HEK293 (cell line): Measurements from ENCODE around the gene WDR11.

Experiments
- GLIS2 ChIP-seq: fragments of 450-650 bp; formaldehyde crosslinking; IDR thresholded peaks from 2 replicates; pipeline ENCODE4 v1.5.1; 2016; ENCODE audit warnings: missing biosample characterization, missing genetic modification characterization
- KLF1 ChIP-seq: fragments of 450-650 bp; formaldehyde crosslinking; IDR thresholded peaks from 2 replicates; pipeline ENCODE4 v1.5.1; 2016; ENCODE audit warnings: missing biosample characterization, missing genetic modification characterization
- KLF9 ChIP-seq: fragments of 450-650 bp; formaldehyde crosslinking; IDR thresholded peaks from 2 replicates; pipeline ENCODE4 v1.5.1; 2016; ENCODE audit warnings: missing biosample characterization, missing genetic modification characterization, low read depth
- OSR2 ChIP-seq: fragments of 450-650 bp; formaldehyde crosslinking; IDR thresholded peaks from 2 replicates; pipeline ENCODE4 v1.5.1; 2016; ENCODE audit warnings: missing biosample characterization, missing genetic modification characterization
- REPIN1 ChIP-seq: fragments of 450-650 bp; formaldehyde crosslinking; IDR thresholded peaks from 2 replicates; pipeline ENCODE4 v1.5.1; 2017; ENCODE audit warnings: missing biosample characterization, missing genetic modification characterization, low read depth
- SCRT2 ChIP-seq: fragments of 450-650 bp; formaldehyde crosslinking; IDR thresholded peaks from 2 replicates; pipeline ENCODE4 v1.5.1; 2016; ENCODE audit warnings: missing biosample characterization, missing genetic modification characterization
- ZFP37 ChIP-seq: fragments of 450-650 bp; formaldehyde crosslinking; IDR thresholded peaks from 2 replicates; pipeline ENCODE4 v1.5.1; 2016; ENCODE audit warnings: missing biosample characterization, missing genetic modification characterization
- ZNF248 ChIP-seq: fragments of 450-650 bp; formaldehyde crosslinking; IDR thresholded peaks from 2 replicates; pipeline ENCODE4 v1.5.1; 2017; ENCODE audit warnings: missing biosample characterization, missing genetic modification characterization
- ZNF510 ChIP-seq: fragments of 450-650 bp; formaldehyde crosslinking; IDR thresholded peaks from 2 replicates; pipeline ENCODE4 v1.5.1; 2018; ENCODE audit warnings: mild to moderate bottlenecking, missing genetic modification characterization, missing biosample characterization; ENCODE audit not compliant: insufficient replicate concordance
- ZNF610 ChIP-seq: fragments of 450-650 bp; formaldehyde crosslinking; IDR thresholded peaks from 2 replicates; pipeline ENCODE4 v1.5.1; 2016; ENCODE audit warnings: missing biosample characterization, missing genetic modification characterization, borderline replicate concordance
- ZNF621 ChIP-seq: fragments of 450-650 bp; formaldehyde crosslinking; IDR thresholded peaks from 2 replicates; pipeline ENCODE4 v1.5.1; 2017; ENCODE audit warnings: missing biosample characterization, missing genetic modification characterization
- ZNF660 ChIP-seq: fragments of 450-650 bp; IDR thresholded peaks from 2 replicates; pipeline ENCODE4 v1.5.1; 2018; ENCODE audit warnings: missing biosample characterization, mild to moderate bottlenecking, missing genetic modification characterization
- ZNF677 ChIP-seq: fragments of 450-650 bp; IDR thresholded peaks from 2 replicates; pipeline ENCODE4 v1.5.0; 2018; ENCODE audit warnings: missing biosample characterization, mild to moderate bottlenecking, missing genetic modification characterization, moderate library complexity
- ZSCAN23 ChIP-seq: fragments of 450-650 bp; formaldehyde crosslinking; IDR thresholded peaks from 2 replicates; pipeline ENCODE4 v1.5.1; 2016; ENCODE audit warnings: missing biosample characterization, missing genetic modification characterization
- ZXDB ChIP-seq: fragments of 450-650 bp; formaldehyde crosslinking; IDR thresholded peaks from 2 replicates; pipeline ENCODE4 v1.5.1; 2016; ENCODE audit warnings: missing biosample characterization, missing genetic modification characterization
- TF ChIP-seq, protein P1 (sequence below): fragments of 450-650 bp; formaldehyde crosslinking; IDR thresholded peaks from 2 replicates; pipeline ENCODE4 v1.5.1; 2017; ENCODE audit warnings: missing biosample characterization, missing genetic modification characterization
- TF ChIP-seq, protein P2 (sequence below): fragments of 450-650 bp; formaldehyde crosslinking; conservative IDR thresholded peaks from 2 replicates; pipeline ENCODE4 v1.5.1; 2016; ENCODE audit warnings: low read depth, missing biosample characterization, missing genetic modification characterization
- TF ChIP-seq, protein P3 (sequence below): fragments of 450-650 bp; formaldehyde crosslinking; IDR thresholded peaks from 2 replicates; pipeline ENCODE4 v1.5.1; 2016; ENCODE audit warnings: missing biosample characterization, missing genetic modification characterization
- TF ChIP-seq, protein P4 (sequence below): fragments of 450-650 bp; formaldehyde crosslinking; IDR thresholded peaks from 2 replicates; pipeline ENCODE4; 2016; ENCODE audit warnings: missing biosample characterization, missing genetic modification characterization
- TF ChIP-seq, protein P5 (sequence below): sonication (generic); formaldehyde crosslinking; IDR thresholded peaks from 2 replicates; pipeline ENCODE4 v1.8.1; 2022; ENCODE audit warnings: mild to moderate bottlenecking, moderate library complexity, missing genetic modification reagents
- TF ChIP-seq, protein P6 (sequence below): fragments of 450-650 bp; formaldehyde crosslinking; IDR thresholded peaks from 2 replicates; pipeline ENCODE4 v1.5.1; 2016; ENCODE audit warnings: missing biosample characterization, missing genetic modification characterization
- TF ChIP-seq, protein P7 (sequence below): fragments of 450-650 bp; IDR thresholded peaks from 2 replicates; pipeline ENCODE4 v1.5.1; 2018; ENCODE audit warnings: missing biosample characterization, mild to moderate bottlenecking, missing genetic modification characterization
- TF ChIP-seq, protein P8 (sequence below): fragments of 450-650 bp; formaldehyde crosslinking; IDR thresholded peaks from 2 replicates; pipeline ENCODE4 v1.5.1; 2017; ENCODE audit warnings: missing biosample characterization, missing genetic modification characterization

Gene WDR11

DNA sequence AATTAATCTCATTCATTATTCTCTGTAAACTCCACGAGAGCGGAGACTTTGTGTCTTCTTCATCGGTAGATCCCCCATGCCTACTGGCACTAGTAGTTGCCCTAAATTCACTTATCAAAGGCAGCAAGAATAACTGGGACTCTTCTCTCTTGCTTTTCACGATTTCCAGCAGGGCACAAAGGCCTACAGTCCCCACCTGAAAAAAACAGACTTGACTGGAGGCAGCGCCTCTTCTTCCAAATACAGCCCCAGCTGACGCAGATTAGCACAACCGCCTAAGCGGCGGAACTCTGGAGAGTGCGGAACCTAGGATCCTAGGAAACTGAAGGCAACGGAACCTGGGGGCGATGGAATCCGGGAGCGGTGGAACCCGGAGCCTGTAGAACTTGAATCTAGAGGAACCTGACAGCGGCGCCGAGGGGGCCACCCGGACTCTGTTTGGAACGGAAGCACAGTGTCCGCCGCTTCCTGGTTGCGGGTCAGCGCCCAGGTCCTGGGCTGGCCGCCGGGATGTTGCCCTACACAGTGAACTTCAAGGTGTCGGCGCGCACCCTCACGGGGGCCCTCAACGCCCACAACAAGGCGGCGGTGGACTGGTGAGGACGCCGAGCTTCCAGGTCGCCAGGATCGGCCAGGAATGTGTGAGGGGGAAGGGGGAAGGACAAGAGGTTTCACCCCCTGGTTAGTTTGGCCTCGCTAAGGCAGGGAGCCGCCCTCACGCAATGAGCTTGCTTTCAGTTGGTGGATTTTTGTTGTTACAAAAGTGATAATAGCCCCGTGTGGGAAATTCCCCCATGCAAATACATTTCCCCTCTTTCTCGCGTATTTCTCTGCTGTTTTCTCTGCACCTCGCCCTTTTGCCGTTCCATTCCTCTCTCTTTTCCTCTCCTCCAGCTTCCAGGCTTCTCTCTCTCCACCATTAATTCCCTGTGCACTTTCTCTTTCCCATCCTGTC, at the start of gene WDR11 (continued):
- peak; percentile 99 for TF ChIP-seq ZNF660
- TF ChIP-seq, protein P1, sequence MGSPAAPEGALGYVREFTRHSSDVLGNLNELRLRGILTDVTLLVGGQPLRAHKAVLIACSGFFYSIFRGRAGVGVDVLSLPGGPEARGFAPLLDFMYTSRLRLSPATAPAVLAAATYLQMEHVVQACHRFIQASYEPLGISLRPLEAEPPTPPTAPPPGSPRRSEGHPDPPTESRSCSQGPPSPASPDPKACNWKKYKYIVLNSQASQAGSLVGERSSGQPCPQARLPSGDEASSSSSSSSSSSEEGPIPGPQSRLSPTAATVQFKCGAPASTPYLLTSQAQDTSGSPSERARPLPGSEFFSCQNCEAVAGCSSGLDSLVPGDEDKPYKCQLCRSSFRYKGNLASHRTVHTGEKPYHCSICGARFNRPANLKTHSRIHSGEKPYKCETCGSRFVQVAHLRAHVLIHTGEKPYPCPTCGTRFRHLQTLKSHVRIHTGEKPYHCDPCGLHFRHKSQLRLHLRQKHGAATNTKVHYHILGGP (tag by site-specific recombination), result no peak
- TF ChIP-seq ZXDB (tag by site-specific recombination), result peak; percentile 98
- TF ChIP-seq, protein P2, sequence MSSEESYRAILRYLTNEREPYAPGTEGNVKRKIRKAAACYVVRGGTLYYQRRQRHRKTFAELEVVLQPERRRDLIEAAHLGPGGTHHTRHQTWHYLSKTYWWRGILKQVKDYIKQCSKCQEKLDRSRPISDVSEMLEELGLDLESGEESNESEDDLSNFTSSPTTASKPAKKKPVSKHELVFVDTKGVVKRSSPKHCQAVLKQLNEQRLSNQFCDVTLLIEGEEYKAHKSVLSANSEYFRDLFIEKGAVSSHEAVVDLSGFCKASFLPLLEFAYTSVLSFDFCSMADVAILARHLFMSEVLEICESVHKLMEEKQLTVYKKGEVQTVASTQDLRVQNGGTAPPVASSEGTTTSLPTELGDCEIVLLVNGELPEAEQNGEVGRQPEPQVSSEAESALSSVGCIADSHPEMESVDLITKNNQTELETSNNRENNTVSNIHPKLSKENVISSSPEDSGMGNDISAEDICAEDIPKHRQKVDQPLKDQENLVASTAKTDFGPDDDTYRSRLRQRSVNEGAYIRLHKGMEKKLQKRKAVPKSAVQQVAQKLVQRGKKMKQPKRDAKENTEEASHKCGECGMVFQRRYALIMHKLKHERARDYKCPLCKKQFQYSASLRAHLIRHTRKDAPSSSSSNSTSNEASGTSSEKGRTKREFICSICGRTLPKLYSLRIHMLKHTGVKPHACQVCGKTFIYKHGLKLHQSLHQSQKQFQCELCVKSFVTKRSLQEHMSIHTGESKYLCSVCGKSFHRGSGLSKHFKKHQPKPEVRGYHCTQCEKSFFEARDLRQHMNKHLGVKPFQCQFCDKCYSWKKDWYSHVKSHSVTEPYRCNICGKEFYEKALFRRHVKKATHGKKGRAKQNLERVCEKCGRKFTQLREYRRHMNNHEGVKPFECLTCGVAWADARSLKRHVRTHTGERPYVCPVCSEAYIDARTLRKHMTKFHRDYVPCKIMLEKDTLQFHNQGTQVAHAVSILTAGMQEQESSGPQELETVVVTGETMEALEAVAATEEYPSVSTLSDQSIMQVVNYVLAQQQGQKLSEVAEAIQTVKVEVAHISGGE, result peak; percentile 99
- TF ChIP-seq, protein P3, sequence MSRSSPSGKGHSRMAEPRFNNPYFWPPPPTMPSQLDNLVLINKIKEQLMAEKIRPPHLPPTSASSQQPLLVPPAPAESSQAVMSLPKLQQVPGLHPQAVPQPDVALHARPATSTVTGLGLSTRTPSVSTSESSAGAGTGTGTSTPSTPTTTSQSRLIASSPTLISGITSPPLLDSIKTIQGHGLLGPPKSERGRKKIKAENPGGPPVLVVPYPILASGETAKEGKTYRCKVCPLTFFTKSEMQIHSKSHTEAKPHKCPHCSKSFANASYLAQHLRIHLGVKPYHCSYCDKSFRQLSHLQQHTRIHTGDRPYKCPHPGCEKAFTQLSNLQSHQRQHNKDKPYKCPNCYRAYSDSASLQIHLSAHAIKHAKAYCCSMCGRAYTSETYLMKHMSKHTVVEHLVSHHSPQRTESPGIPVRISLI, result peak; percentile 94
- TF ChIP-seq ZNF510 (tag by site-specific recombination), result peak; percentile 52
- peak; percentile 65 for TF ChIP-seq OSR2 (tag by site-specific recombination)
- peak; percentile 96 for TF ChIP-seq GLIS2 (tag by site-specific recombination)
- no peak for TF ChIP-seq KLF9 (tag by site-specific recombination)
- TF ChIP-seq, protein P4, sequence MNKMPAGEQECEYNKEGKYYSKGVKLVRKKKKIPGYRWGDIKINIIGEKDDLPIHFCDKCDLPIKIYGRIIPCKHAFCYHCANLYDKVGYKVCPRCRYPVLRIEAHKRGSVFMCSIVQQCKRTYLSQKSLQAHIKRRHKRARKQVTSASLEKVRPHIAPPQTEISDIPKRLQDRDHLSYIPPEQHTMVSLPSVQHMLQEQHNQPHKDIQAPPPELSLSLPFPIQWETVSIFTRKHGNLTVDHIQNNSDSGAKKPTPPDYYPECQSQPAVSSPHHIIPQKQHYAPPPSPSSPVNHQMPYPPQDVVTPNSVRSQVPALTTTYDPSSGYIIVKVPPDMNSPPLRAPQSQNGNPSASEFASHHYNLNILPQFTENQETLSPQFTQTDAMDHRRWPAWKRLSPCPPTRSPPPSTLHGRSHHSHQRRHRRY (tag by site-specific recombination), result no peak
- peak; percentile 87 for TF ChIP-seq SCRT2 (tag by site-specific recombination)
- no peak for TF ChIP-seq ZNF677 (tag by site-specific recombination)
- no peak for TF ChIP-seq ZNF248 (tag by site-specific recombination)
- peak; percentile 93 for TF ChIP-seq ZSCAN23
- peak; percentile 99 for TF ChIP-seq ZFP37
- TF ChIP-seq REPIN1 (tag by site-specific recombination), result peak; percentile 91
- peak; percentile 92 for TF ChIP-seq ZNF610 (tag by site-specific recombination)
- TF ChIP-seq, protein P5, sequence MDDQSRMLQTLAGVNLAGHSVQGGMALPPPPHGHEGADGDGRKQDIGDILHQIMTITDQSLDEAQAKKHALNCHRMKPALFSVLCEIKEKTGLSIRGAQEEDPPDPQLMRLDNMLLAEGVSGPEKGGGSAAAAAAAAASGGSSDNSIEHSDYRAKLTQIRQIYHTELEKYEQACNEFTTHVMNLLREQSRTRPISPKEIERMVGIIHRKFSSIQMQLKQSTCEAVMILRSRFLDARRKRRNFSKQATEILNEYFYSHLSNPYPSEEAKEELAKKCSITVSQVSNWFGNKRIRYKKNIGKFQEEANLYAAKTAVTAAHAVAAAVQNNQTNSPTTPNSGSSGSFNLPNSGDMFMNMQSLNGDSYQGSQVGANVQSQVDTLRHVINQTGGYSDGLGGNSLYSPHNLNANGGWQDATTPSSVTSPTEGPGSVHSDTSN, result 0 out of 2 replicates have a peak, but pooled peaks have one; percentile 28
- TF ChIP-seq, protein P6, sequence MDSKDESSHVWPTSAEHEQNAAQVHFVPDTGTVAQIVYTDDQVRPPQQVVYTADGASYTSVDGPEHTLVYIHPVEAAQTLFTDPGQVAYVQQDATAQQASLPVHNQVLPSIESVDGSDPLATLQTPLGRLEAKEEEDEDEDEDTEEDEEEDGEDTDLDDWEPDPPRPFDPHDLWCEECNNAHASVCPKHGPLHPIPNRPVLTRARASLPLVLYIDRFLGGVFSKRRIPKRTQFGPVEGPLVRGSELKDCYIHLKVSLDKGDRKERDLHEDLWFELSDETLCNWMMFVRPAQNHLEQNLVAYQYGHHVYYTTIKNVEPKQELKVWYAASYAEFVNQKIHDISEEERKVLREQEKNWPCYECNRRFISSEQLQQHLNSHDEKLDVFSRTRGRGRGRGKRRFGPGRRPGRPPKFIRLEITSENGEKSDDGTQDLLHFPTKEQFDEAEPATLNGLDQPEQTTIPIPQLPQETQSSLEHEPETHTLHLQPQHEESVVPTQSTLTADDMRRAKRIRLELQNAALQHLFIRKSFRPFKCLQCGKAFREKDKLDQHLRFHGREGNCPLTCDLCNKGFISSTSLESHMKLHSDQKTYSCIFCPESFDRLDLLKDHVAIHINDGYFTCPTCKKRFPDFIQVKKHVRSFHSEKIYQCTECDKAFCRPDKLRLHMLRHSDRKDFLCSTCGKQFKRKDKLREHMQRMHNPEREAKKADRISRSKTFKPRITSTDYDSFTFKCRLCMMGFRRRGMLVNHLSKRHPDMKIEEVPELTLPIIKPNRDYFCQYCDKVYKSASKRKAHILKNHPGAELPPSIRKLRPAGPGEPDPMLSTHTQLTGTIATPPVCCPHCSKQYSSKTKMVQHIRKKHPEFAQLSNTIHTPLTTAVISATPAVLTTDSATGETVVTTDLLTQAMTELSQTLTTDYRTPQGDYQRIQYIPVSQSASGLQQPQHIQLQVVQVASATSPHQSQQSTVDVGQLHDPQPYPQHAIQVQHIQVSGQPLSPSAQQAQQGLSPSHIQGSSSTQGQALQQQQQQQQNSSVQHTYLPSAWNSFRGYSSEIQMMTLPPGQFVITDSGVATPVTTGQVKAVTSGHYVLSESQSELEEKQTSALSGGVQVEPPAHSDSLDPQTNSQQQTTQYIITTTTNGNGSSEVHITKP (tag by site-specific recombination), result peak; percentile 92
- TF ChIP-seq, protein P7, sequence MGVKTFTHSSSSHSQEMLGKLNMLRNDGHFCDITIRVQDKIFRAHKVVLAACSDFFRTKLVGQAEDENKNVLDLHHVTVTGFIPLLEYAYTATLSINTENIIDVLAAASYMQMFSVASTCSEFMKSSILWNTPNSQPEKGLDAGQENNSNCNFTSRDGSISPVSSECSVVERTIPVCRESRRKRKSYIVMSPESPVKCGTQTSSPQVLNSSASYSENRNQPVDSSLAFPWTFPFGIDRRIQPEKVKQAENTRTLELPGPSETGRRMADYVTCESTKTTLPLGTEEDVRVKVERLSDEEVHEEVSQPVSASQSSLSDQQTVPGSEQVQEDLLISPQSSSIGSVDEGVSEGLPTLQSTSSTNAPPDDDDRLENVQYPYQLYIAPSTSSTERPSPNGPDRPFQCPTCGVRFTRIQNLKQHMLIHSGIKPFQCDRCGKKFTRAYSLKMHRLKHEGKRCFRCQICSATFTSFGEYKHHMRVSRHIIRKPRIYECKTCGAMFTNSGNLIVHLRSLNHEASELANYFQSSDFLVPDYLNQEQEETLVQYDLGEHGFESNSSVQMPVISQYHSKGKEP (tag by site-specific recombination), result peak; percentile 66; the same call in 1 of the 2 replicates
- TF ChIP-seq ZNF621 (tag by site-specific recombination), result no peak
- TF ChIP-seq KLF1 (tag by site-specific recombination), result no peak
- TF ChIP-seq, protein P8, sequence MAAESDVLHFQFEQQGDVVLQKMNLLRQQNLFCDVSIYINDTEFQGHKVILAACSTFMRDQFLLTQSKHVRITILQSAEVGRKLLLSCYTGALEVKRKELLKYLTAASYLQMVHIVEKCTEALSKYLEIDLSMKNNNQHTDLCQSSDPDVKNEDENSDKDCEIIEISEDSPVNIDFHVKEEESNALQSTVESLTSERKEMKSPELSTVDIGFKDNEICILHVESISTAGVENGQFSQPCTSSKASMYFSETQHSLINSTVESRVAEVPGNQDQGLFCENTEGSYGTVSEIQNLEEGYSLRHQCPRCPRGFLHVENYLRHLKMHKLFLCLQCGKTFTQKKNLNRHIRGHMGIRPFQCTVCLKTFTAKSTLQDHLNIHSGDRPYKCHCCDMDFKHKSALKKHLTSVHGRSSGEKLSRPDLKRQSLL (tag by site-specific recombination), result peak; percentile 96
